Parathyroid adenoma (tissue), 2 donors: Measurements from ENCODE around the gene HERC5.

Source experiments
- H2AFZ ChIP-seq: fragments of 300-600 bp; sonication (generic); one replicate; pipeline ENCODE4 v1.7.0; 2017; ENCODE audit warnings: antibody characterized with exemption, mild to moderate bottlenecking
- H3K27ac ChIP-seq: fragments of 300-600 bp; sonication (generic); one replicate; pipeline ENCODE4 v1.7.0; 2017
- H3K27me3 ChIP-seq: fragments of 300-600 bp; sonication (generic); one replicate; pipeline ENCODE4 v1.7.0; 2017; ENCODE audit warnings: low read length; ENCODE audit not compliant: control insufficient read depth, insufficient read depth
- H3K36me3 ChIP-seq: fragments of 300-600 bp; sonication (generic); one replicate; pipeline ENCODE4 v1.7.0; 2017; ENCODE audit warnings: low read length; ENCODE audit not compliant: control insufficient read depth, insufficient read depth
- H3K4me1 ChIP-seq: fragments of 300-600 bp; sonication (generic); one replicate; pipeline ENCODE4 v1.7.0; 2017; ENCODE audit warnings: control low read depth
- H3K4me2 ChIP-seq: fragments of 300-600 bp; sonication (generic); one replicate; pipeline ENCODE4 v1.7.0; 2017; ENCODE audit warnings: low read length
- H3K4me3 ChIP-seq: fragments of 300-600 bp; sonication (generic); one replicate; pipeline ENCODE4 v1.7.0; 2017; ENCODE audit warnings: low read depth, low read length
- H3K79me2 ChIP-seq: fragments of 300-600 bp; sonication (generic); one replicate; pipeline ENCODE4 v1.7.0; 2017; ENCODE audit warnings: control low read depth
- H3K9ac ChIP-seq: fragments of 300-600 bp; sonication (generic); one replicate; pipeline ENCODE4 v1.7.0; 2017; ENCODE audit warnings: mild to moderate bottlenecking
- H3K9me3 ChIP-seq: fragments of 300-600 bp; sonication (generic); one replicate; pipeline ENCODE4 v1.7.0; 2017; ENCODE audit warnings: low read length; ENCODE audit not compliant: control insufficient read depth
- TF ChIP-seq, protein P1 (sequence below): fragments of 300-600 bp; sonication (generic); IDR thresholded peaks from one replicate; pipeline ENCODE4 v1.7.0; 2017; ENCODE audit warnings: antibody characterized with exemption, mild to moderate bottlenecking
- donor health status: primary hyperparathyroidism.

Gene HERC5

DNA sequence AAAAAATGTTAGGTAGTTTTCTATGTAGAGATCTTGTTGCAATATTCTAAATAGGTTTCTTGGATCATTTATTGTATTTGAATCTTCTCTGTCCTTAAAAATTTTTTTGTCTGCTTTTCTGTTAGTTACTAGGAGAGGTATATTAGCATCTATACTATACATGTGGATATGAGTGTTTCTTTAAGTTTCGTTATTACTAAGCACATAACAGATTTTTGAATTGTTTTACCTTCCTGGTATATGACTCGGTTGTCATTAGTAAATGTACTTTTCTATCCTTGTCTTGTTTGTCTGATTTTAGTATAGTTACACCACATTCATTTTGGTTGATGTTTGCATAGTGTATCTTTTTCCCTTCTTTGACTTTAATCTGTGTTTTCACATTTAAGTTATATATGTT lies 46.4 kb downstream of the HERC5 start:
- H3K4me2 ChIP-seq, result no peak overlapping the region
- H3K79me2 ChIP-seq, result no peaks in the 10 kb centered on the region
- no peak overlapping the region for H3K27ac ChIP-seq
- no peaks in the 10 kb centered on the region for H3K4me1 ChIP-seq
- H3K27me3 ChIP-seq, result no peaks in the 10 kb centered on the region
- H2AFZ ChIP-seq, result no peak overlapping the region
- TF ChIP-seq, protein P1, sequence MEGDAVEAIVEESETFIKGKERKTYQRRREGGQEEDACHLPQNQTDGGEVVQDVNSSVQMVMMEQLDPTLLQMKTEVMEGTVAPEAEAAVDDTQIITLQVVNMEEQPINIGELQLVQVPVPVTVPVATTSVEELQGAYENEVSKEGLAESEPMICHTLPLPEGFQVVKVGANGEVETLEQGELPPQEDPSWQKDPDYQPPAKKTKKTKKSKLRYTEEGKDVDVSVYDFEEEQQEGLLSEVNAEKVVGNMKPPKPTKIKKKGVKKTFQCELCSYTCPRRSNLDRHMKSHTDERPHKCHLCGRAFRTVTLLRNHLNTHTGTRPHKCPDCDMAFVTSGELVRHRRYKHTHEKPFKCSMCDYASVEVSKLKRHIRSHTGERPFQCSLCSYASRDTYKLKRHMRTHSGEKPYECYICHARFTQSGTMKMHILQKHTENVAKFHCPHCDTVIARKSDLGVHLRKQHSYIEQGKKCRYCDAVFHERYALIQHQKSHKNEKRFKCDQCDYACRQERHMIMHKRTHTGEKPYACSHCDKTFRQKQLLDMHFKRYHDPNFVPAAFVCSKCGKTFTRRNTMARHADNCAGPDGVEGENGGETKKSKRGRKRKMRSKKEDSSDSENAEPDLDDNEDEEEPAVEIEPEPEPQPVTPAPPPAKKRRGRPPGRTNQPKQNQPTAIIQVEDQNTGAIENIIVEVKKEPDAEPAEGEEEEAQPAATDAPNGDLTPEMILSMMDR, result no peak
- no peaks in the 10 kb centered on the region for H3K36me3 ChIP-seq
- no peaks in the 10 kb centered on the region for H3K9me3 ChIP-seq
- H3K9ac ChIP-seq, result no peak overlapping the region
- H3K4me3 ChIP-seq, result no peak overlapping the region

DNA sequence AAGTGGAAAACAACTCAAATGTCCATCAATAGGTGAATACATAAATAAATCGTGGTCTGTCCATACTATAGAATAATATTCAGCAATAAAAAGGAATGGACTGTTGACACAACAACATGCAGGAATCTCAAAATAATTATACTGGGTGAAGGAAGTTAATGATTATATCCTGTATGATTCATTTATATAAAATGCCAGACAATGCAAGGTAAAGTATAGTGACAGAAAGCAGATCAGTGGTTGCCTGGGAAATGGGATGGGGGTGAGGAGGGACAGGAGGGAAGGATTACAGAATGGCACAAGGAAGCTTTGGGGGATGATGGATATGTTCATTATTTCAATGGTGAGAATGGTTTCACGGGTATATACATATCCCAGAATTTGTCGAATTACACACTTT lies 54.3 kb downstream of the HERC5 start:
- Histone ChIP-seq H3K9ac (no peak overlapping the region), H3K4me1 (no peaks in the 10 kb centered on the region), H2AFZ (no peak overlapping the region), H3K4me2 (no peak overlapping the region), H3K4me3 (no peak overlapping the region), H3K79me2 (no peaks in the 10 kb centered on the region), H3K36me3 (no peaks in the 10 kb centered on the region), H3K9me3 (no peaks in the 10 kb centered on the region), H3K27ac (no peak overlapping the region), H3K27me3 (no peaks in the 10 kb centered on the region)
- TF ChIP-seq, protein P1, result no peak

- Histone ChIP-seq H3K4me2 (no peak overlapping the region), H3K36me3 (no peaks in the 10 kb centered on the region), H3K27ac (no peak overlapping the region), H3K9me3 (no peaks in the 10 kb centered on the region), H3K4me3 (no peak overlapping the region), H3K79me2 (no peaks in the 10 kb centered on the region), H2AFZ (no peak overlapping the region), H3K4me1 (no peaks in the 10 kb centered on the region), H3K9ac (no peak overlapping the region), H3K27me3 (no peaks in the 10 kb centered on the region)
- TF ChIP-seq, protein P1, result no peak
These were observed 57.9 kb downstream of the HERC5 start for GRCh38 chr4:88514557-88515511.

GRCh38 chr4:88516746-88517145 lies 59.8 kb downstream of the HERC5 start:
- Histone ChIP-seq H3K4me3 (no peak overlapping the region), H3K4me1 (no peaks in the 10 kb centered on the region), H3K27me3 (no peaks in the 10 kb centered on the region), H3K27ac (no peak overlapping the region), H3K4me2 (no peak overlapping the region), H3K9ac (no peak overlapping the region), H3K9me3 (no peaks in the 10 kb centered on the region), H3K36me3 (no peaks in the 10 kb centered on the region), H2AFZ (no peak overlapping the region), H3K79me2 (no peaks in the 10 kb centered on the region)
- TF ChIP-seq, protein P1, result no peak

DNA sequence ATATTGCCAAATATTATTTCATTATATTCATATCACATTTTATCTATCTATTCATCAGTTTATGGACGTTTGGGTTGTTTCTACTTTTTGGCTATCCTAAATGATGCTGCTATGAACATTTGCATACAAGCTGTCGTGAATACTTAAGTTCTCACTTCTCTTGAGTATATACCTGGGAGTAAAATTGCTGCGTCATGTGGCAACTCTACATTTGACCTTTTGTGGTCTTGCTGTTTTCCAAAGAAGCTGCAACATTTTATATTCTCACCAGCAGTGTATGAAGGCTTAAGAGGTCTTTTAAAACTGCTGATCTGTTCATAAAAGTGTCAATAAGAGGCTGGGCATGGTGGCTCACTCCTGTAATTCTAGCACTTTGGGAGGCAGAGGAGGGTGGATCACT lies 60.9 kb downstream of the HERC5 start:
- H3K9me3 ChIP-seq, result no peaks in the 10 kb centered on the region
- TF ChIP-seq, protein P1, result no peak

More for the DNA sequence above, 60.9 kb downstream of the HERC5 start:
- Histone ChIP-seq H3K36me3 (no peaks in the 10 kb centered on the region), H3K27ac (no peak overlapping the region), H3K4me1 (no peaks in the 10 kb centered on the region), H3K79me2 (no peaks in the 10 kb centered on the region), H2AFZ (no peak overlapping the region), H3K9ac (no peak overlapping the region), H3K4me3 (no peak overlapping the region), H3K27me3 (no peaks in the 10 kb centered on the region), H3K4me2 (no peak overlapping the region)
